ENCODE data around the gene CSTF2. TPM values are rescaled to one million over a fixed set of nuclear protein-coding genes. Genes with fewer than 3 reads are reported as not detected.
A peak's percentile ranks its signal among the peaks of the same experiment; 100 is the strongest.
"Not testable (repeated sequence)": the region's sequence is repeated elsewhere in the genome, so short reads cannot be mapped to it uniquely, and the experiment has no call there.

CSTF2 gene
- total RNA-seq: 12.2 TPM in 2 replicates
- 11.2 and 13.0 TPM in 2 replicates for polyA plus RNA-seq

- Histone ChIP-seq H3K79me2 (no peaks in the 10 kb centered on the region), H3K4me2 (peak within 1 kb of the TSS; percentile 75), H2AFZ (peak within 1 kb of the TSS; percentile 71), H3K27ac (peak within 1 kb of the TSS; percentile 36), H3K36me3 (replicated peaks; ENCODE audit: insufficient read depth, low read depth) (no peaks in the 10 kb centered on the region), H3K9me3 (ENCODE audit: low read depth) (no peaks in the 10 kb centered on the region), H3K4me1 (ENCODE audit: insufficient read depth) (no peaks in the 10 kb centered on the region), H3K4me3 (peak within 1 kb of the TSS; percentile 44), H3K27me3 (no peaks in the 10 kb centered on the region), H3K9me2 (replicated peaks; ENCODE audit: insufficient read depth) (no peaks in the 10 kb centered on the region), H4K20me1 (ENCODE audit: insufficient read depth, poor library complexity, severe bottlenecking) (no peaks in the 10 kb centered on the region)
- DNase-seq (ENCODE audit: low spot score): peak; percentile 86
- peak; percentile 18 for TF ChIP-seq CTCF (IDR thresholded peaks at IDR 0.05; ENCODE audit: poor library complexity)
- TF ChIP-seq EZH2phosphoT487 (IDR thresholded peaks at IDR 0.05; ENCODE audit: low read depth, severe bottlenecking, unreplicated experiment): no peak
- WGBS (ENCODE audit: low lambda C conversion rate, missing lambda C conversion rate): 41% methylated on average over 49 of the region's 49 CpGs
Observed at GRCh38 chrX:100819837-100820666, at the start of gene CSTF2. Gene CSTF2, plus strand, starts transcription at chrX:100820391. Its CDS starts 26 bp downstream, at chrX:100820417.

GRCh38 chrX:100796371-100796770, 23.8 kb upstream of the CSTF2 start:
- not testable (repeated sequence) for H3K9me3 ChIP-seq (ENCODE audit: low read depth); H2AFZ ChIP-seq; H3K4me2 ChIP-seq; H4K20me1 ChIP-seq (ENCODE audit: insufficient read depth, poor library complexity, severe bottlenecking); H3K27ac ChIP-seq; H3K9me2 ChIP-seq (replicated peaks; ENCODE audit: insufficient read depth); DNase-seq (ENCODE audit: low spot score); H3K4me3 ChIP-seq; H3K27me3 ChIP-seq; H3K36me3 ChIP-seq (replicated peaks; ENCODE audit: insufficient read depth, low read depth); H3K79me2 ChIP-seq; H3K4me1 ChIP-seq (ENCODE audit: insufficient read depth)
- WGBS (ENCODE audit: low lambda C conversion rate, missing lambda C conversion rate): 72% methylated on average over 7 of the region's 7 CpGs

- Histone ChIP-seq H3K9me2 (replicated peaks; ENCODE audit: insufficient read depth) (no peaks in the 10 kb centered on the region), H3K36me3 (replicated peaks; ENCODE audit: insufficient read depth, low read depth) (no peaks in the 10 kb centered on the region), H3K79me2 (no peaks in the 10 kb centered on the region), H4K20me1 (ENCODE audit: insufficient read depth, poor library complexity, severe bottlenecking) (no peaks in the 10 kb centered on the region), H2AFZ (no peak overlapping the region), H3K4me1 (ENCODE audit: insufficient read depth) (no peaks in the 10 kb centered on the region), H3K9me3 (ENCODE audit: low read depth) (no peaks in the 10 kb centered on the region), H3K4me3 (no peak overlapping the region), H3K4me2 (no peak overlapping the region), H3K27ac (no peak overlapping the region), H3K27me3 (no peaks in the 10 kb centered on the region)
- WGBS (ENCODE audit: low lambda C conversion rate, missing lambda C conversion rate): 81% methylated on average over 4 of the region's 4 CpGs
- TF ChIP-seq EZH2 (IDR thresholded peaks at IDR 0.05; ENCODE audit: borderline replicate concordance) (no peak), EZH2phosphoT487 (IDR thresholded peaks at IDR 0.05; ENCODE audit: low read depth, severe bottlenecking, unreplicated experiment) (no peak), CTCF (IDR thresholded peaks at IDR 0.05; ENCODE audit: poor library complexity) (no peak)
- no peak for DNase-seq (ENCODE audit: low spot score)
Observed at GRCh38 chrX:100797359-100797758, 22.8 kb upstream of the CSTF2 start.

GRCh38 chrX:100798484-100799214, 21.5 kb upstream of the CSTF2 start:
- no peak overlapping the region for H3K4me3 ChIP-seq
- no peaks in the 10 kb centered on the region for H3K9me3 ChIP-seq (ENCODE audit: low read depth)
- no peak overlapping the region for H3K27ac ChIP-seq
- TF ChIP-seq EZH2phosphoT487 (IDR thresholded peaks at IDR 0.05; ENCODE audit: low read depth, severe bottlenecking, unreplicated experiment) (no peak), EZH2 (IDR thresholded peaks at IDR 0.05; ENCODE audit: borderline replicate concordance) (no peak), CTCF (IDR thresholded peaks at IDR 0.05; ENCODE audit: poor library complexity) (no peak)
- H3K79me2 ChIP-seq: no peaks in the 10 kb centered on the region
- H4K20me1 ChIP-seq (ENCODE audit: insufficient read depth, poor library complexity, severe bottlenecking): no peaks in the 10 kb centered on the region
- 51% methylated on average over 4 of the region's 4 CpGs for WGBS (ENCODE audit: low lambda C conversion rate, missing lambda C conversion rate)
- DNase-seq (ENCODE audit: low spot score): no peak
- H3K4me2 ChIP-seq: no peak overlapping the region
- H3K36me3 ChIP-seq (replicated peaks; ENCODE audit: insufficient read depth, low read depth): no peaks in the 10 kb centered on the region
- H3K4me1 ChIP-seq (ENCODE audit: insufficient read depth): no peaks in the 10 kb centered on the region
- no peaks in the 10 kb centered on the region for H3K9me2 ChIP-seq (replicated peaks; ENCODE audit: insufficient read depth)
- H2AFZ ChIP-seq: no peak overlapping the region
- H3K27me3 ChIP-seq: no peaks in the 10 kb centered on the region

Measured in hepatocyte (in vitro differentiated cells).